IMR-90 (cell line): ENCODE results near the gene EEPD1. TPM values are rescaled to one million over a fixed set of nuclear protein-coding genes. Genes with fewer than 3 reads are reported as not detected.
A peak's percentile ranks its signal among the peaks of the same experiment; 100 is the strongest.

Source experiments
- ATAC-seq: fragments of 200-7000 bp; cut with Tn5 transposase; 2 replicates; pipeline ENCODE4 v1.9.1; 2020; ENCODE audit warnings: low read depth, mild to moderate bottlenecking, moderate library complexity
- BruUV-seq: library from RNA; stranded (reverse); fragments of 400-500 nt; replicated peaks from 2 replicates; lab custom pipeline; 2021; lab: Mats Ljungman, UMichigan
- CTCF ChIA-PET: fragments of 300-600 bp; formaldehyde crosslinking; extraction: SDS; loops from one replicate; lab custom pipeline; 2021; ENCODE audit warnings: antibody characterized with exemption; lab: Yijun Ruan, JAX
- POLR2A ChIA-PET: fragments of 300-600 bp; sonication (Branson Sonifier 250); formaldehyde crosslinking; loops from one replicate; lab custom pipeline; 2022; ENCODE audit warnings: antibody characterized with exemption; ENCODE audit not compliant: unreplicated experiment; lab: Charles Lee
- DNase-seq: peaks from one replicate; pipeline ENCODE4 v3.0.0; 2013
- H2AFZ ChIP-seq: replicated peaks from 2 replicates; pipeline ENCODE3; 2013; ENCODE audit warnings: low read length, mild to moderate bottlenecking; ENCODE audit not compliant: poor library complexity
- H2AK5ac ChIP-seq: 2 replicates; pipeline ENCODE4 v1.6.1; 2013; ENCODE audit warnings: low read depth, low read length, inconsistent platforms
- H2AK9ac ChIP-seq: replicated peaks from 2 replicates; pipeline ENCODE3; 2013; ENCODE audit warnings: mild to moderate bottlenecking, low read depth, low read length, moderate library complexity; ENCODE audit not compliant: poor library complexity
- H2BK120ac ChIP-seq: 2 replicates; pipeline ENCODE4 v1.6.1; 2013; ENCODE audit warnings: low read depth, low read length, inconsistent platforms
- H2BK15ac ChIP-seq: 3 replicates; pipeline ENCODE4 v1.6.1; 2013; ENCODE audit warnings: low read depth, low read length, inconsistent platforms
- H2BK20ac ChIP-seq: 2 replicates; pipeline ENCODE4 v1.6.1; 2013; ENCODE audit warnings: low read depth, mild to moderate bottlenecking, inconsistent platforms, low read length, moderate library complexity
- H2BK5ac ChIP-seq: 2 replicates; pipeline ENCODE4 v1.6.1; 2013; ENCODE audit warnings: mild to moderate bottlenecking, low read depth, low read length, inconsistent platforms; ENCODE audit not compliant: poor library complexity, severe bottlenecking
- H3K14ac ChIP-seq: replicated peaks from 2 replicates; pipeline ENCODE4 v1.6.1; 2013; ENCODE audit warnings: low read depth, low read length, inconsistent platforms
- H3K18ac ChIP-seq: 2 replicates; pipeline ENCODE4 v1.6.1; 2013; ENCODE audit warnings: low read depth, low read length, control low read depth
- H3K23ac ChIP-seq: 2 replicates; pipeline ENCODE4 v1.6.1; 2013; ENCODE audit warnings: low read depth, low read length, inconsistent platforms
- H3K27ac ChIP-seq: 2 replicates; pipeline ENCODE4 v1.5.1; 2013; ENCODE audit warnings: mild to moderate bottlenecking, control low read depth, low read length; ENCODE audit not compliant: insufficient read depth
- H3K27me3 ChIP-seq: 2 replicates; pipeline ENCODE4 v1.6.1; 2013; ENCODE audit warnings: low read length; ENCODE audit not compliant: control insufficient read depth, insufficient read depth
- H3K36me3 ChIP-seq: 2 replicates; pipeline ENCODE4 v1.6.1; 2013; ENCODE audit warnings: low read length, mixed read lengths; ENCODE audit not compliant: control insufficient read depth, insufficient read depth
- H3K4ac ChIP-seq: 2 replicates; pipeline ENCODE4 v1.6.1; 2013; ENCODE audit warnings: low read depth, low read length, inconsistent platforms
- H3K4me1 ChIP-seq: 2 replicates; pipeline ENCODE4 v1.6.1; 2013; ENCODE audit warnings: low read length, mixed read lengths; ENCODE audit not compliant: control insufficient read depth, insufficient read depth
- H3K4me2 ChIP-seq: 2 replicates; pipeline ENCODE4 v1.6.1; 2013; ENCODE audit warnings: low read depth, mild to moderate bottlenecking, control low read depth, low read length, moderate library complexity
- H3K4me3 ChIP-seq: 2 replicates; pipeline ENCODE4 v1.5.1; 2013; ENCODE audit warnings: low read depth, mild to moderate bottlenecking, control low read depth, low read length, moderate library complexity; ENCODE audit not compliant: insufficient read depth
- H3K56ac ChIP-seq: 2 replicates; pipeline ENCODE4 v1.6.1; 2013; ENCODE audit warnings: low read length, inconsistent platforms; ENCODE audit not compliant: insufficient read depth; ENCODE audit errors: extremely low read depth
- H3K79me1 ChIP-seq, 2 experiments: 2 replicates each; pipeline ENCODE4 v1.6.1; 2013; ENCODE audit warnings: low read length in 2 of 2, inconsistent platforms in 1 of 2, low read depth in 1 of 2
- H3K9ac ChIP-seq: 2 replicates; pipeline ENCODE4 v1.6.1; 2013; ENCODE audit warnings: low read depth, low read length, control low read depth
- H3K9me1 ChIP-seq: 2 replicates; pipeline ENCODE4 v1.6.1; 2013; ENCODE audit warnings: low read length, inconsistent platforms; ENCODE audit not compliant: insufficient read depth
- H3K9me3 ChIP-seq: 2 replicates; pipeline ENCODE4 v1.6.1; 2013; ENCODE audit warnings: low read length; ENCODE audit not compliant: control insufficient read depth, insufficient read depth
- H4K20me1 ChIP-seq: 2 replicates; pipeline ENCODE4 v1.6.1; 2013; ENCODE audit warnings: low read length, inconsistent platforms; ENCODE audit not compliant: insufficient read depth
- H4K5ac ChIP-seq: 2 replicates; pipeline ENCODE4 v1.6.1; 2013; ENCODE audit warnings: mild to moderate bottlenecking, low read depth, low read length, control low read depth
- H4K8ac ChIP-seq, 2 experiments: 2 replicates each; pipeline ENCODE4 v1.6.1; 2013; ENCODE audit warnings: low read depth in 2 of 2, low read length in 2 of 2, control low read depth in 1 of 2, inconsistent platforms in 1 of 2
- H4K91ac ChIP-seq: 2 replicates; pipeline ENCODE4 v1.6.1; 2013; ENCODE audit warnings: low read depth, low read length, inconsistent platforms; ENCODE audit not compliant: insufficient read depth
- BHLHE40 ChIP-seq: fragments of 150-350 bp; IDR thresholded peaks from 2 replicates; pipeline ENCODE4 v1.6.1; 2016; ENCODE audit warnings: mild to moderate bottlenecking, low read depth, low read length
- FOS ChIP-seq: fragments of 150-350 bp; IDR thresholded peaks from 2 replicates; pipeline ENCODE4 v1.6.1; 2016; ENCODE audit warnings: low read depth, low read length
- MAZ ChIP-seq: IDR thresholded peaks from 2 replicates; pipeline ENCODE4 v1.6.1; 2012; ENCODE audit warnings: low read depth, mild to moderate bottlenecking, low read length, improper control_type of control experiment, moderate library complexity, borderline replicate concordance
- RCOR1 ChIP-seq: IDR thresholded peaks from 2 replicates; pipeline ENCODE4 v1.6.1; 2012; ENCODE audit warnings: mild to moderate bottlenecking, low read length, improper control_type of control experiment; ENCODE audit not compliant: insufficient replicate concordance
- SMC3 ChIP-seq: fragments of 150-350 bp; IDR thresholded peaks from 2 replicates; pipeline ENCODE4 v1.6.1; 2016; ENCODE audit warnings: low read depth, mild to moderate bottlenecking, antibody characterized with exemption, low read length, moderate library complexity
- WGBS, 2 experiments: methylation state at CpG; one replicate each; pipeline versions ENCODE4 v1.1.5 to v1.1.7; 2013; ENCODE audit warnings: missing lambda C conversion rate in 2 of 2; ENCODE audit not compliant: insufficient read length in 1 of 2; ENCODE audit errors: extremely low coverage in 2 of 2; 5-methylcytosine and 5-hydroxymethylcytosine counted together
- dilution Hi-C: fragments of 300-500 bp; cut with HindIII; formaldehyde crosslinking; loops from one replicate; pipeline ENCODE4 v1.14.3; 2018; ENCODE audit warnings: low sequenced_read_pairs; ENCODE audit not compliant: unreplicated experiment
- in situ Hi-C: fragments of 300-500 bp; cut with MboI; formaldehyde crosslinking; loops from 3 replicates; pipeline ENCODE4 v1.14.3; 2019; ENCODE audit warnings: low sequenced_read_pairs, inconsistent platforms, mixed read lengths
- intact Hi-C: fragments of 100-400 bp; cut with micrococcal nuclease; formaldehyde crosslinking; loops from 2 replicates; pipeline ENCODE4 v1.10.0; 2022
- polyA plus RNA-seq, 3 experiments: library from polyadenylated mRNA; depleted of rRNA; stranded (reverse); fragments of >200 nt; gene quantifications; 2 replicates each; pipeline ENCODE4 v1.2.3, GENCODE V29; 2012; ENCODE audit warnings: low replicate concordance in 1 of 3
- total RNA-seq: library from RNA; depleted of rRNA; stranded (reverse); fragments of >200 nt; gene quantifications from 2 replicates; pipeline ENCODE4 v1.2.3, GENCODE V29; 2012
- TF ChIP-seq, protein P1 (sequence below): conservative IDR thresholded peaks from 2 replicates; pipeline ENCODE4 v1.5.1; 2012; ENCODE audit warnings: mild to moderate bottlenecking, low read depth, low read length, improper control_type of control experiment
- TF ChIP-seq, protein P2 (sequence below): fragments of 150-350 bp; IDR thresholded peaks from 2 replicates; pipeline ENCODE4 v1.6.1; 2016; ENCODE audit warnings: low read depth, mild to moderate bottlenecking, low read length, moderate library complexity, borderline replicate concordance
- TF ChIP-seq, protein P3 (sequence below): fragments of 150-350 bp; IDR thresholded peaks from 2 replicates; pipeline ENCODE4 v1.6.1; 2017; ENCODE audit warnings: mild to moderate bottlenecking, antibody characterized with exemption, low read length, low read depth

EEPD1 gene
- total and polyA plus RNA-seq, 2 of the 4 experiments (the other 2 are of a cell fraction) = 7.3 to 15.2 TPM

DNA sequence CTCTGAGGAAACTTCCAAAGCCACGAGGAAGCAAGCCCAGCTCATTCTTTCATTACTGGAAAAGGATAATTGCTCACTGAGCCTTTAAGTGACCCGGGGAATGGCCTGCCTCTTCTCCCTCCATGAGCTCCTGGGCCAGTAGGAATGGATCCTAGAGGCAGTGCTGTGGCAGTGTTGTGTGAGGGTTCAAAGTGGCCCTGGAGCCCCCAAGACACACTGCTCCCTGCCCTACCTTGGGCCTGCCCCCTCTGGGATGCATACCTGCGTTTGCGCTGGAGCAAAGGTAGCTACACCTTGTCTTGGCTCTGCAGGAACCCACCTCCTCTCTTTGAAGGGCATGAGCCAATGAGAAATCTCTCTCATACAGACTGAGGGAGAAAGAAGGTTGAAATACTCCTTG lies 120.8 kb downstream of the EEPD1 start:
- Histone ChIP-seq H3K36me3 (no peaks in the 10 kb centered on the region), H3K9me1 (0 out of 2 replicates have a peak, but pooled peaks cover 4% of the 10 kb centered on the region), H3K18ac (no peak overlapping the region; the same call in 1 of the 2 replicates), H4K20me1 (no peaks in the 10 kb centered on the region), H3K27ac (no peak overlapping the region), H2AK9ac (no peak overlapping the region), H3K4me2 (no peak overlapping the region), H3K9me3 (no peaks in the 10 kb centered on the region), H2BK20ac (0 out of 2 replicates have a peak overlapping the region, but pooled peaks have one; percentile 26), H4K5ac (no peak overlapping the region), H3K56ac (no peak overlapping the region), H4K8ac (no peak overlapping the region), H2AFZ (peak overlapping the region; percentile 47), H2BK15ac (no peak overlapping the region), H3K27me3 (no peaks in the 10 kb centered on the region), H3K4ac (peak overlapping the region; percentile 33; the same call in 1 of the 2 replicates), H3K23ac (0 out of 2 replicates have a peak overlapping the region, but pooled peaks have one; percentile 10), H3K79me1 (peaks cover 0 to 16% of the 10 kb centered on the region in 2 experiments; a peak in 3 of 4 replicates), H4K91ac (no peak overlapping the region), H2AK5ac (0 out of 2 replicates have a peak overlapping the region, but pooled peaks have one; percentile 27), H3K14ac (peak overlapping the region; percentile 73; the same call in 1 of the 2 replicates), H3K4me1 (peaks cover 20% of the 10 kb centered on the region), H3K9ac (no peak overlapping the region), H2BK5ac (no peak overlapping the region), H2BK120ac (peak overlapping the region; percentile 50; the same call in 1 of the 2 replicates), H3K4me3 (no peak overlapping the region)
- no CpG with 5 or more reads among the region's 4 CpGs for WGBS, 2 experiments
- no TSS peak for BruUV-seq
- ChIA-PET CTCF (interaction anchor here (0.8 to 1.0 kb wide), 2 partner anchors 8 to 225 kb away, joined by 3 to 4 read pairs; no protein-coding TSS in a partner anchor), POLR2A (no interaction called here)
- TF ChIP-seq SMC3 (no peak), FOS (no peak), MAZ (no peak), RCOR1 (no peak), BHLHE40 (no peak)
- TF ChIP-seq, protein P1, sequence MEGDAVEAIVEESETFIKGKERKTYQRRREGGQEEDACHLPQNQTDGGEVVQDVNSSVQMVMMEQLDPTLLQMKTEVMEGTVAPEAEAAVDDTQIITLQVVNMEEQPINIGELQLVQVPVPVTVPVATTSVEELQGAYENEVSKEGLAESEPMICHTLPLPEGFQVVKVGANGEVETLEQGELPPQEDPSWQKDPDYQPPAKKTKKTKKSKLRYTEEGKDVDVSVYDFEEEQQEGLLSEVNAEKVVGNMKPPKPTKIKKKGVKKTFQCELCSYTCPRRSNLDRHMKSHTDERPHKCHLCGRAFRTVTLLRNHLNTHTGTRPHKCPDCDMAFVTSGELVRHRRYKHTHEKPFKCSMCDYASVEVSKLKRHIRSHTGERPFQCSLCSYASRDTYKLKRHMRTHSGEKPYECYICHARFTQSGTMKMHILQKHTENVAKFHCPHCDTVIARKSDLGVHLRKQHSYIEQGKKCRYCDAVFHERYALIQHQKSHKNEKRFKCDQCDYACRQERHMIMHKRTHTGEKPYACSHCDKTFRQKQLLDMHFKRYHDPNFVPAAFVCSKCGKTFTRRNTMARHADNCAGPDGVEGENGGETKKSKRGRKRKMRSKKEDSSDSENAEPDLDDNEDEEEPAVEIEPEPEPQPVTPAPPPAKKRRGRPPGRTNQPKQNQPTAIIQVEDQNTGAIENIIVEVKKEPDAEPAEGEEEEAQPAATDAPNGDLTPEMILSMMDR = no peak
- TF ChIP-seq, protein P2, sequence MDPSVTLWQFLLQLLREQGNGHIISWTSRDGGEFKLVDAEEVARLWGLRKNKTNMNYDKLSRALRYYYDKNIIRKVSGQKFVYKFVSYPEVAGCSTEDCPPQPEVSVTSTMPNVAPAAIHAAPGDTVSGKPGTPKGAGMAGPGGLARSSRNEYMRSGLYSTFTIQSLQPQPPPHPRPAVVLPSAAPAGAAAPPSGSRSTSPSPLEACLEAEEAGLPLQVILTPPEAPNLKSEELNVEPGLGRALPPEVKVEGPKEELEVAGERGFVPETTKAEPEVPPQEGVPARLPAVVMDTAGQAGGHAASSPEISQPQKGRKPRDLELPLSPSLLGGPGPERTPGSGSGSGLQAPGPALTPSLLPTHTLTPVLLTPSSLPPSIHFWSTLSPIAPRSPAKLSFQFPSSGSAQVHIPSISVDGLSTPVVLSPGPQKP = no peak
- TF ChIP-seq, protein P3, sequence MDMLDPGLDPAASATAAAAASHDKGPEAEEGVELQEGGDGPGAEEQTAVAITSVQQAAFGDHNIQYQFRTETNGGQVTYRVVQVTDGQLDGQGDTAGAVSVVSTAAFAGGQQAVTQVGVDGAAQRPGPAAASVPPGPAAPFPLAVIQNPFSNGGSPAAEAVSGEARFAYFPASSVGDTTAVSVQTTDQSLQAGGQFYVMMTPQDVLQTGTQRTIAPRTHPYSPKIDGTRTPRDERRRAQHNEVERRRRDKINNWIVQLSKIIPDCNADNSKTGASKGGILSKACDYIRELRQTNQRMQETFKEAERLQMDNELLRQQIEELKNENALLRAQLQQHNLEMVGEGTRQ = no peak
- no peak for ATAC-seq
- dilution Hi-C loops = no loop called here
- in situ Hi-C loops = no loop called here
- no peak for DNase-seq
- intact Hi-C loops = no loop called here
